ENCODE data around the gene LARP4B.

DNA sequence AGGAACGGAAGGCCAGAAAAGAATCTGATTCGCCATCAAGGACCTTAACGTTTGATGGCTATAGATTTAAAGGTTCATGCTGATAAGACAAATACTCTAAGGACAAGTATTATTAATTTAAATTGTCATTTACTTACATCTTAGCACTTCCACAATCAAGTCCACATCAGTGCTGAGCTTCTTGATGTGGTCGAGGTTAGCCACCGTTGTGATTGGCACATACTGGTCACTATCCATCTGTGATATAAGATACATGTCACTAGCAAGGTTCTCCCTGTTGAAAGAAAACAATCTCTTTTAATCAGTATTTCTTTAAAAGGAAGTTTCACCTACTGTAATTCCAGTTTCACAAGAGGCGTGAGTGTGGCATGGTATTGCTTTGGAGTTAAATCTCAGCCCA, 88.7 kb downstream of the LARP4B start:
- TF ChIP-seq, protein P1, sequence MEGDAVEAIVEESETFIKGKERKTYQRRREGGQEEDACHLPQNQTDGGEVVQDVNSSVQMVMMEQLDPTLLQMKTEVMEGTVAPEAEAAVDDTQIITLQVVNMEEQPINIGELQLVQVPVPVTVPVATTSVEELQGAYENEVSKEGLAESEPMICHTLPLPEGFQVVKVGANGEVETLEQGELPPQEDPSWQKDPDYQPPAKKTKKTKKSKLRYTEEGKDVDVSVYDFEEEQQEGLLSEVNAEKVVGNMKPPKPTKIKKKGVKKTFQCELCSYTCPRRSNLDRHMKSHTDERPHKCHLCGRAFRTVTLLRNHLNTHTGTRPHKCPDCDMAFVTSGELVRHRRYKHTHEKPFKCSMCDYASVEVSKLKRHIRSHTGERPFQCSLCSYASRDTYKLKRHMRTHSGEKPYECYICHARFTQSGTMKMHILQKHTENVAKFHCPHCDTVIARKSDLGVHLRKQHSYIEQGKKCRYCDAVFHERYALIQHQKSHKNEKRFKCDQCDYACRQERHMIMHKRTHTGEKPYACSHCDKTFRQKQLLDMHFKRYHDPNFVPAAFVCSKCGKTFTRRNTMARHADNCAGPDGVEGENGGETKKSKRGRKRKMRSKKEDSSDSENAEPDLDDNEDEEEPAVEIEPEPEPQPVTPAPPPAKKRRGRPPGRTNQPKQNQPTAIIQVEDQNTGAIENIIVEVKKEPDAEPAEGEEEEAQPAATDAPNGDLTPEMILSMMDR (conservative IDR thresholded peaks at IDR 0.05; ENCODE audit: low read length): no peak
- TF ChIP-seq EZH2phosphoT487 (IDR thresholded peaks at IDR 0.05; ENCODE audit: borderline replicate concordance, low read depth, low read length): no peak

All from OCI-LY7 (cell line).